Urothelium cell line (cell line): ENCODE data around the gene AK2.
"Not testable (repeated sequence)": the region's sequence is repeated elsewhere in the genome, so short reads cannot be mapped to it uniquely, and the experiment has no call there.

Source experiments
- DNase-seq: peaks from one replicate; pipeline ENCODE4 v3.0.0; 2011; ENCODE audit warnings: low spot score, mixed read lengths
- FAIRE-seq: peaks from 2 replicates; lab custom pipeline; 2011; peaks lifted over from hg19 to GRCh38; lab: Jason Lieb, UNC

Gene AK2

DNA sequence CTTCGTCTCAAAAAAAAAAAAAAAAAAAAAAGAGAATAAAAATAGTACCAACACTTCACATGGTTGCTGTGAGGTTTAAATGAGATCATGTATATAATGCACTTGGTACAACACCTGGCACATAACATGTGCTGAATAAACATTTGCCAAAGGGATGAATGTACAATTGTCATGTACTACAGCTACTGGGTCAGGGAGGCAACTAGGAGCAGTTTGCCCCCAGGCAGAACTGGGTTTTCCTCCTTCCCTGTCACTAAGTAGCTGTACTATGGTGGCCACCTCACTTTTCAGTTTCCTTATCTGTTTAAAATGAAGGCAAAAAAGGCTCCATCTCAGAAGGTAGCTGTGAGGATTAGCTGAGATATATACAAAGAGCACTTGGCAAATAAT lies 11.5 kb downstream of the AK2 start:
- no peak for DNase-seq
- no peak for FAIRE-seq

DNA sequence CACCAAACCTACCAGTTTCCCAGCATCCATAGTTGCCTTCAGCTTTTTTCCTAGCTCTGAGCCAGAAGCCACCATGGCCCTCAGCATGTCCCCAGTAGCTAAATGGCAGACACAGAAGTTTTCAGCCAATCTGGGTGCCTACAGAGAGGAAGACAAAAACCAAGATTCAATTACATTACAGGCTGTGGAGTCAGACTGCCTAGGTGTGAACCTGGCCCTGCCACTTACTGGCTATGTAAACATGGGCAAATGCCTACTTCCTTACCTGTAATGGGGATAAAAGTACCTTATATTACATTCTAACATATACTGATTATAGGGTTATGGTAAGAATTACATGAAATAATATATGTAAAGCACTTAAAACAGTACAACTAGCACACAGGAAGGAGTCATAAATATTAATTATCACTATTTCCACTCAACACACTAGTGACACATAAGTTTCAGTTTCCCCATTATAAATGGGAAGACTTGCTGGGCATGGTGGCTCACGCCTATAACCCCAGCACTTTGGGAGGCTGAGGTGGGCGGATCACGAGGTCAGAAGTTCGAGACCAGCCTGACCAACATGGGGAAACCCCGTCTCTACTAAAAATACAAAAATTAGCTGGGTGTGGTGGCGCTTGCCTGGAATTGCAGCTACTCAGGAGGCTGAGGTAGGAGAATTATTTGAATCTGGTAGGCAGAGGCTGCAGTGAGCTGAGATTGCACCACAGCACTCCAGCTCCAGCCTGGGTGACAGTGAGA lies 12.1 kb downstream of the AK2 start:
- not testable (repeated sequence) for FAIRE-seq, DNase-seq

- no peak for DNase-seq
- FAIRE-seq, result no peak
Observed at GRCh38 chr1:33022650-33023200, 14.0 kb downstream of the AK2 start.

DNA sequence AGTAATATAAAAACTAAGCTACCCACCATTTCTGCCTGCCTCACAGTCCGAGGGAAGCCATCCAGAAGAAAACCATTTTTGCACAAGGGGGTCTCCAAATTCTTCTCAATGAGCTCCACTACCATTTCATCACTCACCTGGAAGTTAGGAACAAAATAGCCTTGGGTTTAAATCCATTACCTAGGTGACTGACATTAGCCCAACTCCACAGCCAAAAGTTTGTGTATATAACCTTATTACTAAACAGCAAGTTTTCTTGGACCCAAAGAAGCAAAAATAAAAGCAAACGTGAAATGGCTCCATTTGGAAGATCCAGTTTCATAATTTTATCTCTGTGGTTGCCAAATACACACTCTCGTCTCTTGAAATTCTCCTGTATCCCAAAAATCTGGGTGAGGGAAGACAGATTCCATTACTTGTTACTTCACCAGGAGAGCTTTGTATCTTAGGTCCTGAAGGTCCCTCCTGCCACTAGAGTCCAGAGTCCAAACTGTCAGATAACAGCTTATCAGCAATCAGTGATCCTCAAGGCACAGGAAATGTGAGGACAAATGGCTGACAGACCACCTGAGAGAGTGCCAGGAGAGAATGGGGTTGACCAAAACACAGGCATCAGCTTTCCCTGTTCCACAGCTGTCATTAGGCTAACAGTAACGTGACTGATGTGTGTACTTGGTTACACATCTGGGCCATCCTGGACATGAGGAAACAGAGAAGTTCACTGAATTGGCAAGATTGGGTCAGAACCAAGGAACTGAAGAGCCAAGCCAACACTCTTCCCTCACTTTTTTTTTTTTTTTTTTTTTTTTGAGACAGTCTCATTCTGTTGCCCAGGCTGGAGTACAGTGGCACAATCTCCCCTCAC lies 14.9 kb downstream of the AK2 start:
- FAIRE-seq (no peak), DNase-seq (no peak)

DNA sequence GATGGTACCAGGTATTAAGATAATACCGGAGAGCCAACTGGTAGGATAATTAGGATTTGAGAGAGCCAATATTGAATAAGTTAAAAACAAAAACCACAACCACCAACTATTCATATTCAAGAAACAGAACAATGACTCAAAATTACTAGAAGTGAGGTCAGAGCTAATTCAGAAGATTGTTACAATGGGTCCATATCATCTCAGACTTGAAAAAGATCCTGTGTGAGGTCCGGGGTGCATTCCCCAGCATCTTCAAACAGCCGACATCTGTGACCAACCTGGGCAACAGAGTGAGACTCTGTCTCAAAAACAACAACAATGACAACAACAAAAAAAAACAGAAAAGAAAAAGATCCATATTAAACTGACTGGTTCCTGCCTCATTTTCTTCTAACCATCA lies 18.6 kb downstream of the AK2 start:
- no peak for DNase-seq

DNA sequence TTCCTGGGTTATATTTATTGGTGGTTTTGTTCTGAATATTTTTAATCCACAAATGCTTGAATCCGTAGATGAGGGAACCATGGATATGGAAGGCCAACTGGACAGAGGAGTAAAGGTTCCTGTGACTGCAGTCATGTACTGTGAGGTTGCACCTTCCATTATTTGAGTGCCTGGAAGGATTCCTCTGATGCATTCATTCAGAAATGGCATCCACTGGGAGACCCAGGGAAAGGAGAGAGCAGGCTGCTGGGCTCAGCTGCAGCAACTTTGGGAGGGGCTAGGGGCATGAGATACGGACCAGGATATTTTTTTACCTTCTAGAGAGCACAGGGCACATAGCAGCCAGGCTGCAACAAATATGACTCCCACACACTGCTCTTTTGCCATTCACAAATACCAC lies 19.5 kb downstream of the AK2 start:
- FAIRE-seq (no peak), DNase-seq (no peak)

More for the DNA sequence above, 18.6 kb downstream of the AK2 start:
- no peak for FAIRE-seq

DNA sequence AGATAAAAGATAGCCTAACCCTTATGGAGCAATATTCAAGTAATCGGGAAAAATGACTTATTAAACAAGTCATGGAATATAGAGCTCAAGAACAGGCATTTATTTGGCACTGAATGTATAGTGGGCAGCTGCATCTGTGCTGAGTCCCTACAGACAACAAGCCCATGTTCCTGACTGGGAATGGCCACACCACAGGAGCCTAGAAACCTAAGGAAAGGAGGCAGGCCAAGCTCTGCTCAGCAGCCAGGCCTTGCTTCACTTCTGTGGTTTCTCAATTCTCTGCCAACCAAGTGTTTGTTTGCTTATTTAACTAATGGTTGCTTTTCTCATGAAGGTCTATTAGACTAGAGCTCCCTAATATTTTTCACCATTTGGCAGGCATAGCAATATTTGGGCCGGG lies 21.5 kb downstream of the AK2 start:
- FAIRE-seq, result no peak
- DNase-seq, result no peak

- FAIRE-seq, result no peak
- DNase-seq, result no peak
Observed at GRCh38 chr1:33014464-33015163, 22.1 kb downstream of the AK2 start.

DNA sequence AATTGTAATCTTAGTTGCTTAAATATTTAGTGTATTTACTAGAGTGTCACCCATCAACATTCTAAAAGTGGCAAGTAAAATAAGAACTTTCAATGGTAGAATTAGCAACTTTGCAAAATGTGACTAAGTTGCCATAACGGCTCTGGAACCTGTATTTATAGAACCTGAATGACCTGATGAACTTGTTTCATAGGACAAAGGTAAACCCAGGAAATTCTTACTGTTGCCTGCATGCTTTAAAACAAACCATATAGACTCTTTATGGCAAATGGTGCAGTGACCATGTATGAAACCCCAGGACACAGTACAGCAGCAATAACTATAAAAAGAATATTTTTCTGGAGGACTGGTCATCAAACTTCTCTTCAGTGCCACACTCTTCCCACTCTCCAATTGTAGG lies 22.9 kb downstream of the AK2 start:
- DNase-seq, result no peak
- no peak for FAIRE-seq

GRCh38 chr1:33012165-33012564 lies 24.5 kb downstream of the AK2 start:
- DNase-seq, result no peak
- no peak for FAIRE-seq

GRCh38 chr1:33010932-33011731 lies 25.6 kb downstream of the AK2 start:
- DNase-seq, result no peak
- no peak for FAIRE-seq

GRCh38 chr1:33009561-33009960 lies 27.1 kb downstream of the AK2 start:
- no peak for DNase-seq
- FAIRE-seq, result no peak

DNA sequence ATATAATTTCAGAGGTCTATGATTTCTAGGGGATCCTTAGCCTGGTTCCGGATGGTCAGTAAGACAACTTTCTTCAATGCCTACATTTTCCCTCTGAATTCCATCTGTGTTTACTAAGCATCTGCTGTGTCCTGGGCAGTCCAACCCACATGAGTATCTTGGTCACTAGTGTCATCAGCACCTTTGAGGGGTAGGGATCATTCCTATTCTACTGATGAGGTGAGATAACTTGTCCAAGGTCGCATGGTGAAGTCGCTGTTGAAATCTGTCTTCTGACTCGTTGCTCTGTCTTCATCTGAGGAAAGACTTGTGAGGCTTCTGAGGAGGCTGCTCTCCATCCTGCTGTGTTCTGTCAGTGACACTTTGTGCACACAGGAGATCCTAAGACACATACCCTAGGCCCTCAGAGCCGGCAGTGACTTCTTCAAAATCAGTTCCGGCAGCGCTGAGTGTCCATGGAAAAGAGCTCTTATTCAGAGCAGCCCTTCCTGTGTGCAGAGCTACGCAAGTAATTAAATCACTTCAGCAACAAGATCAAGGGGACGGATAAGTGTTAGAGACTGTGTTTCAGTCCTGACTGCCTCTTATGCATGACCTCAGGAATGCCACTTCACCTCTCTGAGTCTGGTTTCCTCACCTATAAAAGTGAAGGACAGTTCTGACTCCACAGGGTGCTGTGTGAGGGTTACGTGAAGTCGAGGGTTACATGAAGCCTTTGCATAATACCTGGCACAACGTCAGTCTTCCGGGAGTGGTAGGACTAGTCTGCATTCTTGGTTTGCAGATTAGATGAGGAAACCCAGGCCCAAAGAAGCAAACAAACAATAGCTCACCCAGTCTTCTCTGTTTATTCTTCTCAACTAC lies 28.4 kb downstream of the AK2 start:
- FAIRE-seq (no peak), DNase-seq (no peak)

DNA sequence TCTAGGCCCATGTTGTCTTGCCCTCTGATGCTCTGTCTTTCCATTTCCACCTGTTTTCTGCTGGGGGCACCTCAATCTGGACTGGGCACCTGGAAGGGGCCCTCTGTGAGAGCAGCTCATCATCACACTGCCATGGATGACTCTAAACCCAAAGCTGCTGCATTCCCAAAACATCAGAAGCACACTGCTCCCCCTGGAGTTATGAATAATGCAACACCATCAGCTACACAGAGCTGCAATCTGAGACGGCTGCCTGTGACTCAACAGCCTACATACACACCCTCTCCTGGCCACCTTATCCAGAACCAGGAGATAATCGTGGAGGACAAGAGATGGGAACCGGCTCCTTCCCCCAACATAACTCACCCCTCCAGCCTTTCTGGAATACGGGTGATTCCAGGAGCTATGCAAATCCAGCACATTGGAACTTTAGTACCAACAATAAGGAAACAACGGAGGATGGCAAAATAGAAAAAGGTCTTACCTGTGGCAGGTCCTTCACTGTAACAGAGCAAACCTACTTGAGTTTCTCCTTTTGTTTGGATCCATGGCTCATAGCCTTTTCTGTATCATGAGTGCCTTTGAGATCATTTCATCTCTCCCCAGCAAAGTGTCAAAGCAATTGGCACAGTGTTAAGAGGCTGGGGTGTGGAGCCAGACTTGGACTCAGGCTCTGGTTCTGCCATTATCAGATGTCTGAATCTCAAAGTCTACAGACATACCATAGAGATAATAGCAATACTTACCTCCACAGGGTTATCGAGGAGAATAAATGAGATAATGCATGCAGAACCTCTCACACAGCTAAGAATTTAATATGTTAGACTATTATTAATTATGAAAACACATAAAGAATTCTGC lies 29.3 kb downstream of the AK2 start:
- no peak for FAIRE-seq
- peak; percentile 67 for DNase-seq

DNA sequence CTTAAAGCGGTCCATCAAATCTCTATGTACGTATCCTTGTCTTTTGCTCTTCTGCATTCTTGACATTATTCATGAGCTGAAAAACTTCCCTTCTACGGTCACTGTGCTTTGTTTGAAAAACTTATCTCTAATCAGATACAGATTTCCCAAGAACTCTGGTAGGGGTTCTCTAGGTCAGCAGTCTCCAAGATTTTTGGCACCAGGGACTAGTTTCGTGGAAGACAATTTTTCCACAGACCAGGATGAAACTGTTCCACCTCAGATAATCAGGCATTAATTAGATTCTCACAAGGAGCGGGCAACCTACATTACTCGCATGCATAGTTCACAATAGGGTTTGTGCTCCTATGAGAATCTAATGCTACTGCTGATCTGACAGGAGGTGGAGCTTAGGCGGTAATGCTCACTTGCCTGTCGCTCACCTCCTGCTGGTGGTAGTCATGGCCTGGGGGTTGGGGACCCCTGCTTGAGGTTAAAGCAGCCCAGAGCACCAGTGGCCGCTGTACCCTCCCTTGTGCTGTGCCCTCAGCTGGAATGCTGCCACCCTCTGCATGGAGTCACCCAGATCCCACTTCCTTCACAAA lies 30.8 kb downstream of the AK2 start:
- FAIRE-seq, result no peak

GRCh38 chr1:33005117-33005837 lies 31.4 kb downstream of the AK2 start:
- DNase-seq (no peak), FAIRE-seq (no peak)

More for the DNA sequence above, 30.8 kb downstream of the AK2 start:
- no peak for DNase-seq

- no peak for DNase-seq
- FAIRE-seq, result no peak
Observed at GRCh38 chr1:33004613-33005012, 32.1 kb downstream of the AK2 start.

- DNase-seq (no peak), FAIRE-seq (no peak)
Observed at GRCh38 chr1:33003657-33004056, 33.0 kb downstream of the AK2 start.
